GM18526 (cell line): ENCODE results near the gene TSPAN19.

Source experiments
- POLR2A ChIP-seq: IDR thresholded peaks from 3 replicates; pipeline ENCODE4 v1.6.1; 2011; ENCODE audit not compliant: insufficient read length; ENCODE audit errors: extremely low read depth

Gene TSPAN19

DNA sequence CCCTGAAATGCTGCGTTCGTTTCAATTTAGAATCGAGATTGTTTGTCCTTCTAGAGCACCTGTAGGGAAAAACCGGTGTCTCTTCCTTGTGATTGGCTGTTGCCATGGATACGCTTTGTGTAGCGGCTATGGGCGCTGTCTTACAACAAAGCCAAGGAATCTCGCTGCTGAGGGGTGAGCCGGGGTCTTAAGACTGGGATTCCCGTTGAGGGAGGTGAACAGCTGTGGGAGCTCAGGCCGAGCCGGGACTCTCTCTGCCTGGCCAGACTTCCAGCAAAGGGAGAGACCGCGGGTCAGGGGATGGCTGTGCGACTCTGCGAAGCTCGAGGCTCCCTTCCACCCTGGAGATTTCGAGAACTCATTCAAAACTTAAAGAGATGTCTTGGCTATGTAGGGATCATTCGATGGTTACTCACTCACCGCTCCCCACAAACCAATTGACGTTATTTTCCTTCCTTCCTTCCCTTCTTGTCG, at the start of gene TSPAN19, which contains the start of gene LRRIQ1:
TSS of gene TSPAN19 (minus strand) at position 44 of the 474 bp plus-strand sequence. CDS start 6,331 bp downstream, outside the sequence.
TSS of gene LRRIQ1 (plus strand) at position 118 of the 474 bp plus-strand sequence. CDS start 1,826 bp downstream, outside the sequence.
- TF ChIP-seq POLR2A = no peak

DNA sequence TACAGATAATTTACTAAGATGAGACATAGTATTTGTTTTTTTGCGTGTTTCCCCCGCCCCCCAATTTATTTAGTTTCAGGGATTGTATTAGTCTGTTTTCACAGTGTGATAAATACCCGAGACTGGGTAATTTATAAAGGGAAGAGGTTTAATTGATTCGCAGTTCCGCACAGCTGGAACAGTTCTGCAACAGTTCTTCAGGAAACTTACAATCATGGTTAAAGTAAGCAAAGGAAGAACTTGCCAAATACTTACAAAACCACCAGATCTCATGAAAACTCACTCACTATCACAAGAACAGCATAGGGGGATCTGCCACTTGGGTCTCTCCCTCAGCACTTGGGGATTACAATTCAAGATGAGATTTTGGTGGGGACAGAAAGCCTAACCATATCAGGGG, 49.0 kb upstream of the TSPAN19 start:
- no peak for TF ChIP-seq POLR2A

DNA sequence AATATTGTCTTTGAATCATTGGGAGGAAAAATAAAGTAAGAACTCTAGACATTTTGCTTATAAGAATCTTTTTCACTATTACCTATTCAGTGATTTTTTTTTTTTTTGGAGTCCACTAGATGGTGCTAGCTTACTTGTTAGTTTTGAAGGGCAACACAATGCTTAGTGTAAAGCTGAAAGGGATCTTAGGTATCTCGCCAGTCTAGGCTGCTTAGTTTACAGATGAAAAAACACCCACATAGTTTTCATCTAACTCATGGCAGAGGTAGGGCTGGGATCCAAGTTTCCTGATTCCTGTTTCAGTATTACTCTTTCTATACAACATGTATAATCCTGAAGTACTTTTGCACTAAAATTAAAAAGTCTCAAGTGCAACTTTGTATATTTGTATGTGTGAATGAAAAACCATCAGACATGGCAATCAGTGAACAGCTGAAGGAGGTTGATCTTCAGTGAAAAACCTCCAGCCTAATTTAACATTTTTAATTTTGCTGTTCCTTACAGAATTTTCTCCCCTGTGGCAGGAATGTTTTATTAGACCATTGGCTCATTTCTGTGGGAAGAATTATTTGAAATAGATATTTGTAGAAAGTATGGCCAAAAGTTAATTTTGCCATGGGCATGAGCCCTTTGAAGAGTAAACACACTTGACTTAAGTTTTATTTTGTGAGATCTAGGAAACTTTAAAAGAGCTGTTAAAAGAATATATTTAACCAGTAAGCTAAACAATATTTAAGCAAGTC, 40.8 kb upstream of the TSPAN19 start:
- no peak for TF ChIP-seq POLR2A

DNA sequence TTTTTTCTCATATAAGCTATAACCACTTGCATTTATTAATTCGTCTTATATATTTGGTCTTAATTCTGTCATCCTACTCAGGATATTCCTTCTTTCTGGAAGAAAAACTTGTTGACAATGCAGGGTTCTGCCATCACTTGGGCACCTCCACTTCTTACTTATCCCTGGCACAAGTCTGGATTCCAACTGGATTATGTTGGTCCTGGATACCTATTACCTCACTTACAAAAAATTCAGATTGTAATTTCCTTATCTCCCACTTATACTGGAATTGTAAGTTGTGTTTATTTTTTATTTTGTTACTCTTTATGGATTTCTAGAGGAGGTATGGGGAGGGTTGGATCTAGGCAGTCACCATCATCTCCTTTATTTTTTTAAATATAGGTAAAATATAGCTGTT, 36.7 kb upstream of the TSPAN19 start:
- no peak for TF ChIP-seq POLR2A

DNA sequence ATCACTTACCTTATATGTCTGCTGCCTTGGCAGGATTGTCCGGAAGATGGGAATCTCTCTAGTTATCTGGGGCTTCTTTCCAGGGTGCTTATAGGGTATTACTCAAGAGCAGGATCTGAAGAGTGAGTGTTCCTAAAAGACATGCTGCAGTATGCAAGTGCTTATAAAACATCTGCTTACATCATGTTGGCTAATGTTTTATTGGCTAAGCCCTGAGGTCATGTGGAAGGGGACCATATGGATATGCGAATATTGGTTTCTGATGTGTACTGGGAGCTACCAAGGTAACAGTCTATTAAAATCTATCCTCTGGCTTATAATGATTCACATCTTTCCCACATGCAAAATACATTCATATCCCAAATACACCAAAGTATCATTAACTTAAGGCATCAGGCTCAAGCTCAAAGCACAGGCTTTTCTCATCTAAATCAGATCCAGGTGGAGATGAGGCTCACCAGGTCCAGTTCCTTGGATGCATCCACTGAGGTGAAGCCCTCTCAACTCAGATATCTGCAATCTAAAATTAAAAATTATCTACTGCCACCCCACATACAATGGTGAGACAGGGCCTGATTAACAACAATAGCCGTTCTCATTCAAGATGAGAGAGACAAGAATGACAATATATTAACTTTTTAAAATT, 29.9 kb upstream of the TSPAN19 start:
- TF ChIP-seq POLR2A = no peak

DNA sequence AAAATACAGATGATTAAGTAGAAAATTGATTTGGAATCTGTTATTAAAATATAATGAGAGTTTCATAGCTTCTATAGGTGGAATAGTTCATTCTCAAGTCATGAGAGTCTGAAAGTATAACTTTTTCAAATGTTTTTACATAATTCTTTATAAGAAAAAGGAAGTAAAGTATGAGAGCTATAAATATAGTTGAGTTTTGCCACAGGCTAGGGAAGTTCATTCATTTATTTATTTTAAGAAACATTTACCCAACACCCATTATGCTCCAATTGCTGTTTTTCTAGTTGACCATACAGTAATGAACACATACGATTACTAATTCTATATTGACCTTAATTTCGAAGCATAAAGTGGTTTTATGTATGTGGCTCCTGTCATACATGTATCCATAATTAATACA, 24.8 kb upstream of the TSPAN19 start:
- no peak for TF ChIP-seq POLR2A

DNA sequence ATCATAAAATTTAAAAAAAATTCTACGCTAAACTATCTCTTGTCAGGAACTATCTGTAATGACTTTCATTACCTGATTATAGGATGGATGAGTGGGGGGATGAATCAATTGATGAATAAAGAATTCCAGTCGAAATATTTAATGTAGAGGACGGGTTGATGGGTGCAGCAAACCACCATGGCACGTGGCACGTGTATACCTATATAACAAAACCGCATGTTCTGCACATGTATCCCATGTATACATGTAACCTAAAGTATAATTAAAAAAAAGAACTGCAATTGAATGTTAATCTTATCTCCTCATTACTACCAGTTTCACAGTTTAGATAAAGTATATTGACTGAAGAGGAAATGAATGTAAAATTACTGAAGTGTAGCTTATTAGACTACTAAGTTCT, 23.5 kb upstream of the TSPAN19 start:
- TF ChIP-seq POLR2A = no peak

DNA sequence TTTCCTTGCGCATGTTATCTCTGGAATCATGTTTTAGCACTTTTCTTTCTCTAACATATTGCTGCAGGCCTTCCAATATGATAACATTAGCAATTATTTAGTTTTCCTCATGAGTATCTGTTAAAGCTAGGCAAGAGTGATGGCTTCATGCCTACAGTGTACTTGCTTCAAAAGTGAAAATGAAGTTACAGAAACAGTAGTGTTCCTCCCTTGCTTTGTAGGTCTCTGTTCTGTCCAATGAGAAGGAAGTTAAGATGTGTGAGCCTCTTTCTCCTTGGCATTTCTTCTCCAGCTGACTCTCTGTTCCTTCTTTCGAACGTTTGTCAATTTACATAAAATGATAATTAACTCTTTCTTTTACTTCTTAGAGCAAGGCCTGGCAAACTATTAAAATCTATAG, 22.3 kb upstream of the TSPAN19 start:
- TF ChIP-seq POLR2A = no peak

DNA sequence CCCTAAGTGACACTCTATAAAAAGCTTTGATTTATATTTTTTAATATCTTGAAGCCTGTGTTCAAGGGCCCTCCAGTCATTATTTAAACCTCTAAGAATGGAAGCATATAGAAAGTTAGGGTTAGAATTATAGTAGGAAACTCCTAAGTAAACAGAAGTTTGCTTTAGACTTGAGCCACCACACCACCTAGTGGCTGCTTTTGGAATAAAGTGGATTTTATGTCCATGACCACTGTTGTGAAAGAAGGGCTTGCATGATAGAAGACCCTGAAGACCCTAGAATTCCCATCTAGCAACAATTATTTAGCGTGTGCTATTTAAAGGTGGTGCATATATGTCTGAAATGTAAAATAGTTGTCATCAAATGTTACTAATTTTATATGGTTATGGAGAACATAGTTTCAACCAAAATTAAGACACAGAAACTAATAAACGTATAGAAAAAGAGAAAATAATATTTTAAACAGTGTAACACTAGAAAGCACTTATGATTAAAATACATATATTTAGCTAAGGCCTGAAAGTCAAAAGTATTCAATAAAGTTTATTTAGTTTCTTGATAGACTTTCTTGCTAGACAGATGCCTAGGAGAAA, 21.4 kb upstream of the TSPAN19 start:
- no peak for TF ChIP-seq POLR2A

DNA sequence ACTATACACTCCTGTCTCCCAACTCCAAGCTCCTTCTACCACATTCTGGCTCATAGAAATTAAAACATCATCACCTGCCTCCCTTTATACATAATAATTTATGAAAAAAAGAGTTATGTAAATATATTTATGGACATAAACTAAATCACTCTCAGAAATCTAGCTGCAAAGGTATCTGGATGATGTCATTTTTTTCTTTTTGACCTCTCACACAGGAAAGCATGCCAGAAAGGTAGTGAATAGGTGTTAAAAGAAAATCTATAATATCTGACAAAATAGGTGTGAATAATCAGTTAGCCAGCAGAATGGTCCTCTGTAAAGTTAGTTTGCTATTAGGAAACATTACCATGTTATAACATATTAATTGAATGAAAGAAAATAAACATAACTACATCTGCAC, 7.8 kb upstream of the TSPAN19 start:
- TF ChIP-seq POLR2A = no peak

DNA sequence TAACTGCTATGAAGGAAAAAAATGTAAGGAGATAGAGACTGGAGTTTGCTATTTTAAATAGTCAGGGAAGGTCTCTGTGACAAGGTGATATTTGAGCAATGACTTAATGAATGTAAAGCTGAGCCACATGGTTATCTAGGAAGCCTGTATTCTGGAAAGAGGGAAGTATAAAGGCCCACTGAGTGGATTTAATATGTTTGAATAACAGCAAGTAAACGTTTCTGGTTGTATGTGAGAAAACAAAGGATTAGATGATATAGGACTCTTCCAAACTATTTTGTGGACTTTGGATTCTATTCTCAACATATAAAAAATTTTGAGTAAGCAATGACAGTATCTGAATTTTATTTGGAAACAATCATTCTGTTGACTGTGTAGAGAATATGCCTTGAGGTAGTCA, 5.3 kb upstream of the TSPAN19 start:
- no peak for TF ChIP-seq POLR2A

DNA sequence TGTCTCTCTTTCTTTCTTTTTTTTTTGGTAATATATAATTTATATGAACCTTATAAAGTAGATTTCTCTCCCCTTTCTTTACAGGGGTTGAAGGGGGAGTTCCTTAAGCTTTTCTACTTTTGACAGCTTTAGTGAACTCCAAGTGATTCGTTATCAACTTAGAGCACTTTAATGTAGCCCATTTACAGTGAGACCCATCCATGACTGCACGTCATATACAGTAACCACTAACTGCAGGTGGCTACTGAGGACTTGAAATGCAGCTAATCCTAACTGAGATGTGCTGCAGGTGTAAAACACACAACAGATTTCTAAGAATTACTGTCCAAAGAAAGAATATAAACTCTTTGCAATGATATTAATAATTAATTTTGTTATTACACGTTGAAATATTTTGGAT, 656 bp upstream of the TSPAN19 start:
- TF ChIP-seq POLR2A = no peak

DNA sequence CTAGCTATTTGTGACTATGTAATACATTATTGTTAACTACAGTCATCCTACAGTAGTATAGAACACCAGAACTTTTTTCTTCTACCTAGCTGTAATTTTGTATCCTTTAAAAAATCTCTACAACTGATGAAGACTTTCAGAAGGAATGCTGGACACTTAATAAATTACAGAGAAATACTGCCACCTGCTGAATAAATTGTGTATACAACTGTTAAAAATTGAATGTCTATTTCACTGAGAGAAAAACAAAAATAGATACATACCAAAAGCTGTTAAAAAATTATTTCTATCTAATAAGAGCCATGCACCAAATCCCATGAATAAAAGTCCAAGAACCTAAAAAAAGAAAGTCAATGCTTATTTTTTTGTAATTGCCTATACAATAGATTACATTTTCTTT, 6.6 kb downstream of the TSPAN19 start:
- TF ChIP-seq POLR2A = no peak

DNA sequence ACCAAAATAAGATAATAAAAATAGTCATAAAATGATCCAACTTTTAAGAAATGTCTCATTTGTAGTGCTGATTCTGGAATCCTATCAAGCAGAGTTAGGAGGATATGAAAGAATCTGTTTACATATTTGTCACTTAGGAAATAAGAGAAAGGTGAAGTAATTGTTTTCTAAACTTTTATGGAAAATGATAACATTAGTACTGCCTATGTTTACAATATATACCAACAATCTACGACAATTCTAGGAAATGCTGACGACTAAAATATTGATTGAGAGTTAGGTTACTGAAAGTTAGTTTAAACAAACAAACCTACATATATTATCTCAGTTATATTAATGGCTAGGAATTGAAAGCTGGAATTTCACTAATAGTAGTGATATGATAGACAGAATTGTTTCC, 18.0 kb downstream of the TSPAN19 start:
- TF ChIP-seq POLR2A = no peak

DNA sequence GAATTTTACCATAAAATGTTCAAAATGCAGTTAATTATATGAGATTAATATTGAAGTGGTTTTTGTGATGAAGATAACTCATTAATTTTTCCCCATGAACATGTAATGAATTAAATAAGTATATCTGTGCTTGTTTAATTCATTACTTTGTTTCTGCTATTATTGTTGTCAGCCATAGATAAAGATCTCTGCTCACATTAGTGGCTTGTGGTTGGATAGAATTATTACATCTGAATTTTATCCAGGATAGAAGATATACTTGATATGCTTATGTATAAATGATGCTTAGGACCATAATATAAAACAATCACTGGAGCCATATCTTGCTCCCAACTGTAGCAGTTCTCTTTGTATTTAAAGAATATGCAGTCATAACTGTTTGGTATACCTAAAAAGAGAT, 18.5 kb downstream of the TSPAN19 start:
- no peak for TF ChIP-seq POLR2A

DNA sequence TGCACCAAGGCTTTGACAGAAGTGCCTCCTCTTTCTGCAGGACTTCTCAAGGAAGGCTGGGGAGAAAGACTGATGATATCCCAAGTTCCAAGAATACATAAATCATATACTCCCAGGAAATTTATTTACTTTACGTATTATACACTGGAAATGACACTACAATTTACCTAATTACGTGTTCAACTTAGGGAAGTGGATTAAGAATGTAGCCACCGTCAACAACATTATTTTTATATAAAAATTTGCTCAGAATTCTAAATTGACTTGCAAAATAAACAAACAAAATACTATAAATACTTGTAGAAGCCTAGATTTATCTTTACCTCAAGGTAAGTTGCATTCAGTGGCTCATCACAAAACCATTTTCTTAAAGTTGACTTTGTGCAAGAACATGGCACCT, 18.9 kb downstream of the TSPAN19 start:
- no peak for TF ChIP-seq POLR2A
